Esophagus muscularis mucosa (tissue), 4 donors: ENCODE measurements around the gene NDEL1. TPM values are rescaled to one million over a fixed set of nuclear protein-coding genes. Genes with fewer than 3 reads are reported as not detected.

ENCODE experiments used
- DNase-seq: peaks from one replicate; pipeline ENCODE4 v3.0.0-alpha.2; 2017; ENCODE audit errors: extremely low spot score
- H3K27ac ChIP-seq, 4 donors: fragments of 200-600 bp; sonication (generic); replicated peaks in 1 of 4; 1 replicate in 3 of 4; 2 replicates in 1 of 4; pipeline ENCODE4 v1.5.1; 2016 to 2019; ENCODE audit warnings: mild to moderate bottlenecking in 1 of 4
- H3K27me3 ChIP-seq, 4 donors: fragments of 200-600 bp; sonication (generic); one replicate each; pipeline versions ENCODE4 v1.5.1 to v1.6.0; 2016 to 2019
- H3K36me3 ChIP-seq, 4 donors: fragments of 200-600 bp; sonication (generic); one replicate each; pipeline ENCODE4 v1.5.1; 2016 to 2019
- H3K4me1 ChIP-seq, 4 donors: fragments of 200-600 bp; sonication (generic); one replicate each; pipeline ENCODE4 v1.5.1; 2016 to 2019
- H3K4me3 ChIP-seq, 4 donors: fragments of 200-600 bp; sonication (generic); 1 replicate in 2 of 4; 2 replicates in 2 of 4; pipeline ENCODE4 v1.5.1; 2016 to 2019; ENCODE audit warnings: mild to moderate bottlenecking in 4 of 4, moderate library complexity in 1 of 4
- H3K9me3 ChIP-seq, 4 donors: fragments of 200-600 bp; sonication (generic); 1 replicate in 3 of 4; 2 replicates in 1 of 4; pipeline ENCODE4 v1.5.1; 2016 to 2019
- EP300 ChIP-seq: sonication (generic); formaldehyde crosslinking; IDR thresholded peaks from one replicate; pipeline ENCODE4 v1.6.1; 2017; ENCODE audit warnings: antibody characterized with exemption
- POLR2A ChIP-seq: fragments of 450-650 bp; IDR thresholded peaks from one replicate; pipeline ENCODE4 v1.6.1; 2017; ENCODE audit warnings: antibody characterized with exemption, moderate library complexity, mild to moderate bottlenecking, low read depth
- POLR2AphosphoS5 ChIP-seq, 2 donors: sonication (generic); formaldehyde crosslinking; IDR thresholded peaks; one replicate each; pipeline ENCODE4 v1.6.1; 2017; ENCODE audit warnings: antibody characterized with exemption in 2 of 2
- WGBS: methylation state at CpG from one replicate; pipeline ENCODE4 v1.1.5; 2018; 5-methylcytosine and 5-hydroxymethylcytosine counted together
- intact Hi-C: fragments of 100-400 bp; cut with DNase I; formaldehyde crosslinking; loops from one replicate; pipeline ENCODE4 v1.15.1; 2023
- total RNA-seq, 4 donors: library from RNA; depleted of rRNA; stranded (reverse); fragments of >200 nt; gene quantifications; one replicate each; pipeline versions ENCODE4 v1.1.0 to v1.2.1, GENCODE V29; 2016
- TF ChIP-seq, protein P1 (sequence below), 3 experiments: fragments of 200-600 bp in 2 of 3; fragments of 450-650 bp in 1 of 3; sonication (generic) in 2 of 3; IDR thresholded peaks; one replicate each; pipeline ENCODE4 v1.5.1; 2017 to 2019; ENCODE audit warnings: antibody characterized with exemption in 3 of 3, mild to moderate bottlenecking in 2 of 3, moderate library complexity in 1 of 3

NDEL1 gene
- total RNA-seq, 4 donors from 2014 or later = 48.2 to 80.8 (median 55.5) TPM

DNA sequence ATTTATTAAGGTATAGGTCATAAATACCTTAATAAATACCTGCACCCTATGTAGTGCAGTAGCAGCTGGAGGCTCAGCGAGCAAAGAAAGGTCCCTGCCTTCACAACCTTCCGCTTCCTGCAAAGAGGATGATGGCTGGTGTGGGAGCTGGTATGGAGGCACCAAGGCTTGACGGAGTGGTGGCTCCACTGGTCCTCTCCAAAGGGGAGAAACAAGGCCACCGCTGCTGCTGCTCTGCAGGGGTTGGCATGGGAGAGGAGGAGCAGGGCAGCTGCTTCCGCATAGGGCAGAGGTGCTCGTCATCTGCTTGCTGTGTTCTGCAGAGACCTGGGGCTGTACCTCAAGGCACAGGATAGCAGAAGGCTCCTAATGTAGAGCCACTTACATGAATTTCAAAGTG is 52.8 kb downstream of the NDEL1 start:
- Histone ChIP-seq H3K4me3 (no peak overlapping the region), H3K36me3 (peaks cover 30 to 83% (median 65%) of the 10 kb centered on the region in 4 donors), H3K4me1 (no peaks in the 10 kb centered on the region), H3K9me3 (no peaks in the 10 kb centered on the region), H3K27me3 (no peaks in the 10 kb centered on the region), H3K27ac (peak overlapping the region in 2 of 4 donors; percentile 6 to 38)
- intact Hi-C loops = no loop called here
- TF ChIP-seq POLR2A = no peak
- no peak for TF ChIP-seq POLR2AphosphoS5 (IDR thresholded peaks at IDR 0.05)
- TF ChIP-seq EP300 = no peak
- TF ChIP-seq, protein P1, sequence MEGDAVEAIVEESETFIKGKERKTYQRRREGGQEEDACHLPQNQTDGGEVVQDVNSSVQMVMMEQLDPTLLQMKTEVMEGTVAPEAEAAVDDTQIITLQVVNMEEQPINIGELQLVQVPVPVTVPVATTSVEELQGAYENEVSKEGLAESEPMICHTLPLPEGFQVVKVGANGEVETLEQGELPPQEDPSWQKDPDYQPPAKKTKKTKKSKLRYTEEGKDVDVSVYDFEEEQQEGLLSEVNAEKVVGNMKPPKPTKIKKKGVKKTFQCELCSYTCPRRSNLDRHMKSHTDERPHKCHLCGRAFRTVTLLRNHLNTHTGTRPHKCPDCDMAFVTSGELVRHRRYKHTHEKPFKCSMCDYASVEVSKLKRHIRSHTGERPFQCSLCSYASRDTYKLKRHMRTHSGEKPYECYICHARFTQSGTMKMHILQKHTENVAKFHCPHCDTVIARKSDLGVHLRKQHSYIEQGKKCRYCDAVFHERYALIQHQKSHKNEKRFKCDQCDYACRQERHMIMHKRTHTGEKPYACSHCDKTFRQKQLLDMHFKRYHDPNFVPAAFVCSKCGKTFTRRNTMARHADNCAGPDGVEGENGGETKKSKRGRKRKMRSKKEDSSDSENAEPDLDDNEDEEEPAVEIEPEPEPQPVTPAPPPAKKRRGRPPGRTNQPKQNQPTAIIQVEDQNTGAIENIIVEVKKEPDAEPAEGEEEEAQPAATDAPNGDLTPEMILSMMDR (IDR thresholded peaks at IDR 0.05) = no peak
- no peak for DNase-seq
- WGBS = 96% methylated on average over 6 of the region's 6 CpGs

DNA sequence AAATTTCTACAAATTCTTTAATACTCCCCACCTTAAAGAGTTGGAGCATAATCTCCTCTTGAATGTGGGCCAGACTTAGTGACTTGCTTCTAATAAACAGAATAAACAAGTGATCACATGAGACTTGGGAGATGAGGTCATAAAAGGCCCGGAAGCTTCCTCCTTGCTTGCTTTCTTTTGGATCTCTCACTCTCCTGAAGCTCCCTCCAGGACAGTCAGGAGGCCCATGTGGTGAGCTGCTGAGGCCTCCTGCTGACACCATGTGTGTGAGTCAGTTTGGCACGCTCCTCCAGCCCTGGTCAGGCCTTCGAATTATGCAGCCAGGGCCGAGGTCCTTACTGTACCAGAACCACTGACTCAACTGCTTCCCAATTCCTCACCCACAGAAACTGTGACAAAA is 53.2 kb downstream of the NDEL1 start:
- Histone ChIP-seq H3K9me3 (no peaks in the 10 kb centered on the region), H3K4me3 (no peak overlapping the region), H3K27me3 (no peaks in the 10 kb centered on the region), H3K4me1 (no peaks in the 10 kb centered on the region), H3K36me3 (peaks cover 26 to 84% (median 68%) of the 10 kb centered on the region in 4 donors), H3K27ac (peak overlapping the region in 2 of 4 donors; percentile 6 to 38)
- 54% methylated on average over 4 of the region's 4 CpGs for WGBS
- TF ChIP-seq POLR2A (no peak), POLR2AphosphoS5 (IDR thresholded peaks at IDR 0.05) (peak; percentile 18 to 23), EP300 (no peak)
- TF ChIP-seq, protein P1 (IDR thresholded peaks at IDR 0.05) = no peak
- intact Hi-C loops = no loop called here
- no peak for DNase-seq

DNA sequence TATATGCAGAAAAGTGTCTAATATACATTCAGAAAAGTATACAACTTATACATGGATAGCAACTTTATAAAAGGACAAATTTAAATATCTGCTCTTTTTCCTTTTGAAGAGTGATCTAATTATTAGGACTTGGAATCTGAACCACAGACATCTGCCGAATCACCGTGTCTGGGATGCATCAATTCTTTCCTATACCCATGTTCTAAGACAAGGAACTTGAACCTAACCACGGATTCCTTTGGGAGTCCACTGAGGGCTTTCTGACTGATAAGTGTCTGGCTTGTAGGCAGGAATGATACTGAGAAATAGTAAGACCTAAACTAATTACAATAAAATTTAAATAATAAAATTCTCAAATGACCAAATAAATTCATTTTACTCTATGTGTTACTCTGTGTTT is 54.2 kb downstream of the NDEL1 start:
- TF ChIP-seq EP300 (no peak), POLR2AphosphoS5 (IDR thresholded peaks at IDR 0.05) (no peak), POLR2A (no peak)
- TF ChIP-seq, protein P1 (IDR thresholded peaks at IDR 0.05) = no peak
- H3K27ac ChIP-seq = no peak overlapping the region
- H3K4me3 ChIP-seq = no peak overlapping the region
- no peaks in the 10 kb centered on the region for H3K27me3 ChIP-seq
- intact Hi-C loops = no loop called here
- 87% methylated on average over 3 of the region's 3 CpGs for WGBS
- H3K36me3 ChIP-seq = peaks cover 26 to 88% (median 73%) of the 10 kb centered on the region in 4 donors
- no peaks in the 10 kb centered on the region for H3K4me1 ChIP-seq
- no peaks in the 10 kb centered on the region for H3K9me3 ChIP-seq
- DNase-seq = no peak

DNA sequence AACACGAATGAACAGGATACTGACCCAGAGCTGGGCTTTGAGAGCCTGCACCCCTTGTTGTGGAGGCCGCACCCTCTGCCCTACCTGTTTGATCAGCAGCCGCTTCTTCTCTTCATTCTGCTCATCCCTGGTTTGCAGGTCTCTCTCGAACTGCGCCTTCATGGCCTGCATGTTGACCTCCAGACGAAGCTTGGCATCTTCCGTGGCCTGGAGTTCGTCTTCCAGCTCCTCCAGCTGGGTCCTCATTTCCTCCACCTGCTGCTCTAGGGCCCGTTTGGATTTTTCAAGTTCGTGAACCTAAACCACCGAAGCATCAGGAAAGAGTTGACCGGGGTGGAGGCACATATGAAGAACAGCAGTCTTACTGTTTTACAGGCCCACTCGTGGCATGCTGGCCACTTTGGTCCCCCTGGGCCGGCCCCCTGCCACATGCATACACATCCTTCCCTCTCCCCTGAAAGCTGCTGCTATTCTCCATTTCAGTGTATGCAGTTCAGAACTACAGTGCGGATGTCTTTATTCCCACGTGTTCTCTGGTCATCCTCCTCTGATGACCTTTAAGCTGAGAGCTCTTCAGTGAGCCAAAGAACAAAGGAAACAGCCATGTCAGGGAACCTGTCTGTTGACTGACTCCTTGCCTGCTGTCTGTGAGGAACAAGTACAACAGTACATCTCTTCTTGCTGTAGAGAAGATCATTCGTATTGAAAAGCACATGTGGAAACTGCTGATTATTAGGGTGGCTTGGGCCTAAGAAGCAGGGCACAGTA is 54.8 kb downstream of the NDEL1 start:
- Histone ChIP-seq H3K27me3 (no peaks in the 10 kb centered on the region), H3K4me3 (no peak overlapping the region), H3K36me3 (peaks cover 26 to 94% (median 78%) of the 10 kb centered on the region in 4 donors), H3K4me1 (no peaks in the 10 kb centered on the region), H3K27ac (no peak overlapping the region), H3K9me3 (no peaks in the 10 kb centered on the region)
- intact Hi-C loops = no loop called here
- no peak for TF ChIP-seq POLR2A
- no peak for TF ChIP-seq POLR2AphosphoS5 (IDR thresholded peaks at IDR 0.05)
- TF ChIP-seq, protein P1 (IDR thresholded peaks at IDR 0.05) = no peak
- no peak for TF ChIP-seq EP300
- 85% methylated on average over 17 of the region's 17 CpGs for WGBS
- no peak for DNase-seq
